HCT116 (cell line): ENCODE measurements around the gene GLRX. TPM values are rescaled to one million over a fixed set of nuclear protein-coding genes. Genes with fewer than 3 reads are reported as not detected.

Source experiments
- ATAC-seq: fragments of 200-7000 bp; cut with Tn5 transposase; 2 replicates; pipeline ENCODE4 v1.9.1; 2020; ENCODE audit warnings: mild to moderate bottlenecking, moderate library complexity
- BruUV-seq: library from RNA; stranded (reverse); fragments of 400-500 nt; replicated peaks from 2 replicates; lab custom pipeline; 2021; lab: Mats Ljungman, UMichigan
- CTCF ChIA-PET: fragments of 300-600 bp; sonication (Branson Sonifier 250); formaldehyde crosslinking; loops from one replicate; lab custom pipeline; 2021; ENCODE audit warnings: antibody characterized with exemption; lab: Charles Lee
- POLR2A ChIA-PET: fragments of 300-600, 350-600 bp; sonication (Branson Sonifier 250); formaldehyde crosslinking; loops from one replicate; lab custom pipeline; 2021; ENCODE audit warnings: antibody characterized with exemption; lab: Charles Lee
- RAD21 ChIA-PET, 2 experiments: fragments of 300-600 bp; sonication (Branson Sonifier 250); formaldehyde crosslinking; loops; one replicate each; lab custom pipeline; 2023; ENCODE audit warnings: low total read pairs in 2 of 2; ENCODE audit not compliant: uncharacterized antibody in 2 of 2, unreplicated experiment in 2 of 2, low non-redundant PET in 1 of 2; lab: Charles Lee
- DNase-seq: peaks from one replicate; pipeline ENCODE4 v3.0.0-alpha.2; 2010; ENCODE audit warnings: low read depth, low spot score
- H2AFZ ChIP-seq: fragments of 200-600 bp; shearing (Covaris generic), sonication (generic); 2 replicates; pipeline ENCODE4 v1.6.1; 2017; ENCODE audit warnings: low read depth, mixed run types, mixed read lengths, antibody characterized with exemption, low read length; ENCODE audit not compliant: poor library complexity, severe bottlenecking
- H3K27ac ChIP-seq: 2 replicates; pipeline ENCODE4 v1.5.1; 2012; ENCODE audit warnings: low read depth, low read length
- H3K27me3 ChIP-seq: fragments of 200-600 bp; sonication (generic); 2 replicates; pipeline ENCODE4 v1.6.1; 2016; ENCODE audit warnings: mixed run types, low read length, mixed read lengths; ENCODE audit not compliant: insufficient read depth
- H3K36me3 ChIP-seq, 2 experiments: fragments of 200-500 bp in 1 of 2; fragments of 200-600 bp in 1 of 2; sonication (Bioruptor generic) in 1 of 2; sonication (generic) in 1 of 2; 2 replicates each; pipeline versions ENCODE4 v1.5.1 to v1.6.1; 2014 to 2016; ENCODE audit warnings: low read length in 2 of 2, inconsistent platforms in 1 of 2, mixed read lengths in 1 of 2, mixed run types in 1 of 2; ENCODE audit not compliant: insufficient read depth in 2 of 2, control insufficient read depth in 1 of 2
- H3K4me1 ChIP-seq, 2 experiments: fragments of 200-600 bp in 1 of 2; sonication (generic) in 1 of 2; 2 replicates each; pipeline versions ENCODE4 v1.5.1 to v1.6.1; 2012 to 2017; ENCODE audit warnings: low read length in 2 of 2, inconsistent platforms in 1 of 2, mild to moderate bottlenecking in 1 of 2, mixed read lengths in 1 of 2, mixed run types in 1 of 2, moderate library complexity in 1 of 2; ENCODE audit not compliant: insufficient read depth in 2 of 2, control insufficient read depth in 1 of 2
- H3K4me2 ChIP-seq: fragments of 200-600 bp; sonication (generic); 2 replicates; pipeline ENCODE4 v1.6.1; 2017; ENCODE audit warnings: mixed run types, low read length, mixed read lengths
- H3K4me3 ChIP-seq, 2 experiments: fragments of 200-600 bp in 1 of 2; sonication (generic) in 1 of 2; replicated peaks in 1 of 2; 2 replicates each; pipeline ENCODE4 v1.5.1; 2011 to 2016; ENCODE audit warnings: low read length in 2 of 2, control low read depth in 1 of 2, low read depth in 1 of 2, mild to moderate bottlenecking in 1 of 2, mixed read lengths in 1 of 2, mixed run types in 1 of 2
- H3K79me2 ChIP-seq: fragments of 200-600 bp; sonication (generic); 2 replicates; pipeline ENCODE4 v1.6.1; 2017; ENCODE audit warnings: mild to moderate bottlenecking, mixed run types, low read length, moderate library complexity, mixed read lengths; ENCODE audit not compliant: insufficient read depth
- H3K9ac ChIP-seq: fragments of 200-600 bp; sonication (generic); 2 replicates; pipeline ENCODE4 v1.6.1; 2016; ENCODE audit warnings: low read length, mixed read lengths
- H3K9me2 ChIP-seq: fragments of 200-600 bp; sonication (generic), shearing (Covaris generic); 2 replicates; pipeline ENCODE4 v1.6.1; 2017; ENCODE audit warnings: mixed run types, mild to moderate bottlenecking, moderate library complexity; ENCODE audit not compliant: insufficient read depth
- H3K9me3 ChIP-seq, 2 experiments: fragments of 200-500 bp in 1 of 2; fragments of 200-600 bp in 1 of 2; sonication (Bioruptor generic) in 1 of 2; sonication (generic) in 1 of 2; 2 replicates each; pipeline ENCODE4 v1.6.1; 2014 to 2017; ENCODE audit warnings: low read length in 2 of 2, mixed read lengths in 2 of 2, inconsistent platforms in 1 of 2, low read depth in 1 of 2, mild to moderate bottlenecking in 1 of 2, mixed run types in 1 of 2, moderate library complexity in 1 of 2; ENCODE audit not compliant: control insufficient read depth in 1 of 2, insufficient read depth in 1 of 2
- H4K20me1 ChIP-seq: fragments of 200-600 bp; sonication (generic), shearing (Covaris generic); 2 replicates; pipeline ENCODE4 v1.6.1; 2017; ENCODE audit warnings: mixed run types, mild to moderate bottlenecking, moderate library complexity; ENCODE audit not compliant: insufficient read depth
- CEBPB ChIP-seq: IDR thresholded peaks from 2 replicates; pipeline ENCODE4 v1.6.1; 2012; ENCODE audit warnings: low read depth
- ELF1 ChIP-seq: IDR thresholded peaks from 2 replicates; pipeline ENCODE4 v1.6.1; 2012; ENCODE audit warnings: low read depth, borderline replicate concordance
- FOSL1 ChIP-seq: IDR thresholded peaks from 2 replicates; pipeline ENCODE4 v1.6.1; 2012; ENCODE audit warnings: low read depth
- JUND ChIP-seq: IDR thresholded peaks from 2 replicates; pipeline ENCODE4 v1.6.1; 2012
- POLR2A ChIP-seq: IDR thresholded peaks from 2 replicates; pipeline ENCODE4 v1.7.0; 2011; ENCODE audit warnings: borderline replicate concordance; ENCODE audit not compliant: insufficient read depth, insufficient read length; ENCODE audit errors: extremely low read depth
- POLR2AphosphoS5 ChIP-seq: IDR thresholded peaks from 2 replicates; pipeline ENCODE4 v1.6.1; 2011; ENCODE audit warnings: mild to moderate bottlenecking, low read depth, low read length, moderate library complexity
- RAD21 ChIP-seq: IDR thresholded peaks from 2 replicates; pipeline ENCODE4 v1.6.1; 2012; ENCODE audit warnings: low read depth, mild to moderate bottlenecking
- SIN3A ChIP-seq: IDR thresholded peaks from 2 replicates; pipeline ENCODE4 v1.6.1; 2012; ENCODE audit warnings: low read depth
- intact Hi-C: fragments of 100-400 bp; cut with micrococcal nuclease; formaldehyde crosslinking; loops from 2 replicates; pipeline ENCODE4 v1.10.0; 2022
- total RNA-seq: library from RNA; stranded (reverse); gene quantifications from one replicate; pipeline ENCODE4 v1.2.1, GENCODE V29; 2021; ENCODE audit not compliant: unreplicated experiment
- TF ChIP-seq, protein P1 (sequence below): IDR thresholded peaks from 2 replicates; pipeline ENCODE4 v1.6.1; 2012
- TF ChIP-seq, protein P2 (sequence below), 3 experiments: fragments of 200-600 bp in 1 of 3; sonication (generic) in 1 of 3; IDR thresholded peaks in 2 of 3; conservative IDR thresholded peaks in 1 of 3; 2 replicates each; pipeline ENCODE4 v1.5.1; 2012 to 2017; ENCODE audit warnings: low read depth in 2 of 3, low read length in 2 of 3, antibody characterized with exemption in 1 of 3, borderline replicate concordance in 1 of 3, control low read depth in 1 of 3, mild to moderate bottlenecking in 1 of 3, mixed read lengths in 1 of 3, mixed run types in 1 of 3, moderate library complexity in 1 of 3; ENCODE audit not compliant: insufficient read depth in 1 of 3
- TF ChIP-seq, protein P3 (sequence below): IDR thresholded peaks from 2 replicates; pipeline ENCODE4 v1.6.1; 2012; ENCODE audit warnings: low read depth

Gene GLRX
- total RNA-seq, 1 experiment from 2014 or later = 29.3 TPM

DNA sequence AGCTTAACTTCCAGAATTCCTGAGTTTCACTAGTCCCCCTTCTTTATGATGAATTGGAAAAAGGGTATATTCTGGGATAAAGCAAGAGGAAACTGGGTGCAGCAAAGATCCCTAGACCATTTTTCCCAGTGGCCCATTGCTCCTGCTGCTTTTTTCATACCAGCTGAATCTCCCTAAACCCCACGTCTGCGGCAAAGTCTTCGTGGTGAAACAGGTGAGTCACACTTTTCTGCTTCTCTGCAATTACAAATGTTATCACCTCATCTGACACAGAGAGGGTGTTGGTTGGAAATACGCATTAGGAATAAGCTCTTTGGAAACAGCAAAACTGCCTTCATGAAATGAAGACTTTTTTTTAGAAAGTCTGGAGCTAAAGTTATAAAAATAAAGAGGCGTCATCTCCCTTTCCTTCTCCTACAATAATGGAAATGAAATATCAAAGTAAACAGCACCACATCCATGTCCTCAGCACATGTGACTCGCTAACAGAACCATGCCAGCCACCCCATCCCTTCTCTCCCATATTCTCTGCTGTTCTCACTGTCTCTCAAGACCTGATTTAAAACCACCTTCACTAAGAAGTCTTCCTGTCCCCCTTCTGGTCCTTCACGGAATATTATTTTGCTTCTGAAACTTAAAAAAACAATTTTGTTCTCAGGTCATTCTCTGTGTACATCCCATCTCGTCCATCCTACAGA is 39.5 kb upstream of the GLRX start:
- no peaks in the 10 kb centered on the region for H4K20me1 ChIP-seq
- no peak overlapping the region for H3K27ac ChIP-seq
- H3K9me3 ChIP-seq = no peaks in the 10 kb centered on the region
- H3K4me2 ChIP-seq = peak overlapping the region; percentile 62
- ChIA-PET RAD21 (no interaction called here), POLR2A (interaction anchor here (0.6 kb wide), 1 partner anchor 12 kb away, joined by 4 read pairs; no protein-coding TSS in a partner anchor), CTCF (interaction anchor here (2.8 kb wide), 1 partner anchor 474 kb away, joined by 11 read pairs; no protein-coding TSS in a partner anchor)
- peaks cover 6 to 40% of the 10 kb centered on the region in 2 experiments; a peak in 3 of 4 replicates for H3K4me1 ChIP-seq
- TF ChIP-seq ELF1 (no peak), FOSL1 (0 out of 2 replicates have a peak, but pooled peaks have one; percentile 17), POLR2AphosphoS5 (no peak), POLR2A (no peak), CEBPB (no peak), SIN3A (no peak), JUND (no peak), RAD21 (0 out of 2 replicates have a peak, but pooled peaks have one; percentile 3)
- TF ChIP-seq, protein P1, sequence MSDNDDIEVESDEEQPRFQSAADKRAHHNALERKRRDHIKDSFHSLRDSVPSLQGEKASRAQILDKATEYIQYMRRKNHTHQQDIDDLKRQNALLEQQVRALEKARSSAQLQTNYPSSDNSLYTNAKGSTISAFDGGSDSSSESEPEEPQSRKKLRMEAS = no peak
- TF ChIP-seq, protein P2, sequence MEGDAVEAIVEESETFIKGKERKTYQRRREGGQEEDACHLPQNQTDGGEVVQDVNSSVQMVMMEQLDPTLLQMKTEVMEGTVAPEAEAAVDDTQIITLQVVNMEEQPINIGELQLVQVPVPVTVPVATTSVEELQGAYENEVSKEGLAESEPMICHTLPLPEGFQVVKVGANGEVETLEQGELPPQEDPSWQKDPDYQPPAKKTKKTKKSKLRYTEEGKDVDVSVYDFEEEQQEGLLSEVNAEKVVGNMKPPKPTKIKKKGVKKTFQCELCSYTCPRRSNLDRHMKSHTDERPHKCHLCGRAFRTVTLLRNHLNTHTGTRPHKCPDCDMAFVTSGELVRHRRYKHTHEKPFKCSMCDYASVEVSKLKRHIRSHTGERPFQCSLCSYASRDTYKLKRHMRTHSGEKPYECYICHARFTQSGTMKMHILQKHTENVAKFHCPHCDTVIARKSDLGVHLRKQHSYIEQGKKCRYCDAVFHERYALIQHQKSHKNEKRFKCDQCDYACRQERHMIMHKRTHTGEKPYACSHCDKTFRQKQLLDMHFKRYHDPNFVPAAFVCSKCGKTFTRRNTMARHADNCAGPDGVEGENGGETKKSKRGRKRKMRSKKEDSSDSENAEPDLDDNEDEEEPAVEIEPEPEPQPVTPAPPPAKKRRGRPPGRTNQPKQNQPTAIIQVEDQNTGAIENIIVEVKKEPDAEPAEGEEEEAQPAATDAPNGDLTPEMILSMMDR (IDR thresholded peaks at IDR 0.05 in 2 of 3, conservative IDR thresholded peaks at IDR 0.05 in 1 of 3; ENCODE audit: borderline replicate concordance in 1 of 3, insufficient read depth in 1 of 3, low read depth in 2 of 3, low read length in 2 of 3) = peak in 2 of 3 experiments; percentile 9 to 29; a peak in 1 of 6 replicates
- TF ChIP-seq, protein P3, sequence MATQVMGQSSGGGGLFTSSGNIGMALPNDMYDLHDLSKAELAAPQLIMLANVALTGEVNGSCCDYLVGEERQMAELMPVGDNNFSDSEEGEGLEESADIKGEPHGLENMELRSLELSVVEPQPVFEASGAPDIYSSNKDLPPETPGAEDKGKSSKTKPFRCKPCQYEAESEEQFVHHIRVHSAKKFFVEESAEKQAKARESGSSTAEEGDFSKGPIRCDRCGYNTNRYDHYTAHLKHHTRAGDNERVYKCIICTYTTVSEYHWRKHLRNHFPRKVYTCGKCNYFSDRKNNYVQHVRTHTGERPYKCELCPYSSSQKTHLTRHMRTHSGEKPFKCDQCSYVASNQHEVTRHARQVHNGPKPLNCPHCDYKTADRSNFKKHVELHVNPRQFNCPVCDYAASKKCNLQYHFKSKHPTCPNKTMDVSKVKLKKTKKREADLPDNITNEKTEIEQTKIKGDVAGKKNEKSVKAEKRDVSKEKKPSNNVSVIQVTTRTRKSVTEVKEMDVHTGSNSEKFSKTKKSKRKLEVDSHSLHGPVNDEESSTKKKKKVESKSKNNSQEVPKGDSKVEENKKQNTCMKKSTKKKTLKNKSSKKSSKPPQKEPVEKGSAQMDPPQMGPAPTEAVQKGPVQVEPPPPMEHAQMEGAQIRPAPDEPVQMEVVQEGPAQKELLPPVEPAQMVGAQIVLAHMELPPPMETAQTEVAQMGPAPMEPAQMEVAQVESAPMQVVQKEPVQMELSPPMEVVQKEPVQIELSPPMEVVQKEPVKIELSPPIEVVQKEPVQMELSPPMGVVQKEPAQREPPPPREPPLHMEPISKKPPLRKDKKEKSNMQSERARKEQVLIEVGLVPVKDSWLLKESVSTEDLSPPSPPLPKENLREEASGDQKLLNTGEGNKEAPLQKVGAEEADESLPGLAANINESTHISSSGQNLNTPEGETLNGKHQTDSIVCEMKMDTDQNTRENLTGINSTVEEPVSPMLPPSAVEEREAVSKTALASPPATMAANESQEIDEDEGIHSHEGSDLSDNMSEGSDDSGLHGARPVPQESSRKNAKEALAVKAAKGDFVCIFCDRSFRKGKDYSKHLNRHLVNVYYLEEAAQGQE = no peak
- H3K4me3 ChIP-seq = peak overlapping the region in 1 of 2 experiments; percentile 3; a peak in 1 of 4 replicates
- intact Hi-C loops = no loop called here
- DNase-seq (no peak), ATAC-seq (no peak)
- no peaks in the 10 kb centered on the region for H3K36me3 ChIP-seq
- H3K79me2 ChIP-seq = no peaks in the 10 kb centered on the region
- peak overlapping the region; percentile 79 for H2AFZ ChIP-seq
- H3K9ac ChIP-seq = no peak overlapping the region
- BruUV-seq = no TSS peak
- H3K9me2 ChIP-seq = no peaks in the 10 kb centered on the region
- H3K27me3 ChIP-seq = no peaks in the 10 kb centered on the region
